Measurements from ENCODE around the gene POLDIP2. TPM values are rescaled to one million over a fixed set of nuclear protein-coding genes. Genes with fewer than 3 reads are reported as not detected.

POLDIP2 gene
- total and polyA plus RNA-seq, 2 donors (not counting 3 experiments of a cell fraction or from before 2014, with no cell fraction given): 82.6 to 85.2 TPM

DNA sequence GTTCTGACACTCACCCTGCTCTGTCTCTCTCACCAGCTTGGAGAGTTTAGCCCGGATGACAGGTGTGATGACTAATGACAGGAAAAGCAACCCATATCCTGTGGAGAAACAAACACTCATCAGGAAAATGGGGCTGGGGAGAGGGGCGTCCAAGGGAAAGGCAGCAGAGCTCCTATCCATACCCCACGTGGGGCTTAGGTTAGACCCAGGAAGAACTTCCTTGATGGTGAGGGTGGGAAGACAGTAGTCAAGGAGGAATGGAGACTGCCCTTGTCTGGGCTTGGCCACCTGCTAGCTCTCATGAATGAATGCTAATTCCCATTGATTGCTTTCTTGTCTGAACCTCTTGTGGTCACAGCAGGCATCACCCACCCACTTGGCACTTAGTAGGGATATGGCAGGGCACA, 44.9 kb upstream of the POLDIP2 start:
- Histone ChIP-seq H3K4me1 (ENCODE audit: control insufficient read depth, extremely low read depth, insufficient read depth, low read length) (peaks cover 9% of the 10 kb centered on the region), H3K27ac (ENCODE audit: insufficient read depth, low read depth, low read length) (no peak overlapping the region), H3K4me2 (ENCODE audit: insufficient read depth, low read length) (no peak overlapping the region), H3K4me3 (replicated peaks in 1 of 3; ENCODE audit: insufficient read depth in 1 of 3, low read depth in 1 of 3, low read length in 3 of 3) (no peak overlapping the region), H3K36me3 (ENCODE audit: control insufficient read depth in 2 of 2, extremely low read depth in 1 of 2, insufficient read depth in 2 of 2, low read length in 2 of 2) (no peaks in the 10 kb centered on the region), H3K9me1 (replicated peaks; ENCODE audit: control insufficient read depth, extremely low read depth, insufficient read depth, low read length) (no peaks in the 10 kb centered on the region), H4K20me1 (replicated peaks; ENCODE audit: control insufficient read depth, extremely low read depth, insufficient read depth, low read length) (no peaks in the 10 kb centered on the region), H3K27me3 (ENCODE audit: control insufficient read depth in 2 of 2, insufficient read depth in 2 of 2, low read length in 2 of 2) (peaks cover 0 to 2% of the 10 kb centered on the region in 2 experiments), H3K9me3 (replicated peaks; ENCODE audit: control insufficient read depth, insufficient read depth, low read length) (no peaks in the 10 kb centered on the region), H2AFZ (ENCODE audit: low read depth, low read length) (no peak overlapping the region), H3K9ac (replicated peaks; ENCODE audit: extremely low read depth, insufficient read depth, low read length) (no peak overlapping the region), H3K79me2 (ENCODE audit: control insufficient read depth, insufficient read depth, low read length) (no peaks in the 10 kb centered on the region)
- ChIA-PET POLR2A (no interaction called here), CTCF (interaction anchor here (2.8 kb wide), 1 partner anchor 14 kb away, joined by 15 read pairs; no protein-coding TSS in a partner anchor)
- FAIRE-seq: no peak
- no TSS peak for BruUV-seq (replicated peaks)
- TF ChIP-seq, protein P1, sequence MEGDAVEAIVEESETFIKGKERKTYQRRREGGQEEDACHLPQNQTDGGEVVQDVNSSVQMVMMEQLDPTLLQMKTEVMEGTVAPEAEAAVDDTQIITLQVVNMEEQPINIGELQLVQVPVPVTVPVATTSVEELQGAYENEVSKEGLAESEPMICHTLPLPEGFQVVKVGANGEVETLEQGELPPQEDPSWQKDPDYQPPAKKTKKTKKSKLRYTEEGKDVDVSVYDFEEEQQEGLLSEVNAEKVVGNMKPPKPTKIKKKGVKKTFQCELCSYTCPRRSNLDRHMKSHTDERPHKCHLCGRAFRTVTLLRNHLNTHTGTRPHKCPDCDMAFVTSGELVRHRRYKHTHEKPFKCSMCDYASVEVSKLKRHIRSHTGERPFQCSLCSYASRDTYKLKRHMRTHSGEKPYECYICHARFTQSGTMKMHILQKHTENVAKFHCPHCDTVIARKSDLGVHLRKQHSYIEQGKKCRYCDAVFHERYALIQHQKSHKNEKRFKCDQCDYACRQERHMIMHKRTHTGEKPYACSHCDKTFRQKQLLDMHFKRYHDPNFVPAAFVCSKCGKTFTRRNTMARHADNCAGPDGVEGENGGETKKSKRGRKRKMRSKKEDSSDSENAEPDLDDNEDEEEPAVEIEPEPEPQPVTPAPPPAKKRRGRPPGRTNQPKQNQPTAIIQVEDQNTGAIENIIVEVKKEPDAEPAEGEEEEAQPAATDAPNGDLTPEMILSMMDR (IDR thresholded peaks at IDR 0.05; ENCODE audit: extremely low read depth in 1 of 2, insufficient read depth in 1 of 2, low read depth in 1 of 2, low read length in 2 of 2): no peak
- TF ChIP-seq JUN (IDR thresholded peaks at IDR 0.05; ENCODE audit: borderline replicate concordance, insufficient read depth, insufficient read length, low read depth) (no peak), FOS (IDR thresholded peaks at IDR 0.05; ENCODE audit: borderline replicate concordance, insufficient read depth, low read length) (no peak), EZH2 (IDR thresholded peaks at IDR 0.05; ENCODE audit: borderline replicate concordance, low read depth, low read length, severe bottlenecking) (no peak), MYC (IDR thresholded peaks at IDR 0.05; ENCODE audit: low read depth, low read length) (no peak)
- TF ChIP-seq, protein P2, sequence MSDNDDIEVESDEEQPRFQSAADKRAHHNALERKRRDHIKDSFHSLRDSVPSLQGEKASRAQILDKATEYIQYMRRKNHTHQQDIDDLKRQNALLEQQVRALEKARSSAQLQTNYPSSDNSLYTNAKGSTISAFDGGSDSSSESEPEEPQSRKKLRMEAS (IDR thresholded peaks at IDR 0.05; ENCODE audit: insufficient read depth, insufficient read length): no peak
- dilution Hi-C loops (cut with MboI; ENCODE audit: extremely low pct_ligation_motif_present, low sequenced_read_pairs) (no loop called here), intact Hi-C loops (cut with micrococcal nuclease) (no loop called here)
- DNase-seq (ENCODE audit: low read depth, low spot score): no peak

All from endothelial cell of umbilical vein (primary cell).